ENCODE results near the gene PPM1H. TPM values are rescaled to one million over a fixed set of nuclear protein-coding genes. Genes with fewer than 3 reads are reported as not detected.

PPM1H gene
- total RNA-seq, 1 experiment from 2014 or later, result 12.0 TPM

GRCh38 chr12:62757048-62757447 is 177.9 kb downstream of the PPM1H start:
- H4K20me1 ChIP-seq (ENCODE audit: low read length), result no peaks in the 10 kb centered on the region
- intact Hi-C loops (cut with micrococcal nuclease), result no loop called here
- DNase-seq, result no peak
- H3K79me2 ChIP-seq (ENCODE audit: low read length), result no peaks in the 10 kb centered on the region
- no peaks in the 10 kb centered on the region for H3F3A ChIP-seq (ENCODE audit: low read length, unreplicated experiment)
- H3K9me3 ChIP-seq (ENCODE audit: low read length), result no peaks in the 10 kb centered on the region
- no peaks in the 10 kb centered on the region for H3K36me3 ChIP-seq (ENCODE audit: low read depth, low read length)
- no peak overlapping the region for H3K9ac ChIP-seq (ENCODE audit: low read length)
- H3K27me3 ChIP-seq (ENCODE audit: low read length), result no peaks in the 10 kb centered on the region
- CTCF ChIA-PET, result no interaction called here
- no peaks in the 10 kb centered on the region for H3K9me2 ChIP-seq (replicated peaks; ENCODE audit: low read length)
- POLR2A ChIA-PET (ENCODE audit: unreplicated experiment), result no interaction called here
- H3K4me3 ChIP-seq (ENCODE audit: low read length), result no peak overlapping the region
- no peak for ATAC-seq
- no peak overlapping the region for H2AFZ ChIP-seq (ENCODE audit: low read length)
- H3K4me2 ChIP-seq (ENCODE audit: low read length), result no peak overlapping the region
- no peak overlapping the region for H3K27ac ChIP-seq (ENCODE audit: low read length)
- H3K4me1 ChIP-seq (ENCODE audit: insufficient read depth, low read length), result peaks cover 25% of the 10 kb centered on the region
- BruUV-seq (replicated peaks), result no TSS peak
- TF ChIP-seq EZH2phosphoT487 (IDR thresholded peaks at IDR 0.05; ENCODE audit: borderline replicate concordance, low read length), result no peak
- no peak for TF ChIP-seq EZH2 (IDR thresholded peaks at IDR 0.05; ENCODE audit: low read length, unreplicated experiment)
- TF ChIP-seq, protein P1, sequence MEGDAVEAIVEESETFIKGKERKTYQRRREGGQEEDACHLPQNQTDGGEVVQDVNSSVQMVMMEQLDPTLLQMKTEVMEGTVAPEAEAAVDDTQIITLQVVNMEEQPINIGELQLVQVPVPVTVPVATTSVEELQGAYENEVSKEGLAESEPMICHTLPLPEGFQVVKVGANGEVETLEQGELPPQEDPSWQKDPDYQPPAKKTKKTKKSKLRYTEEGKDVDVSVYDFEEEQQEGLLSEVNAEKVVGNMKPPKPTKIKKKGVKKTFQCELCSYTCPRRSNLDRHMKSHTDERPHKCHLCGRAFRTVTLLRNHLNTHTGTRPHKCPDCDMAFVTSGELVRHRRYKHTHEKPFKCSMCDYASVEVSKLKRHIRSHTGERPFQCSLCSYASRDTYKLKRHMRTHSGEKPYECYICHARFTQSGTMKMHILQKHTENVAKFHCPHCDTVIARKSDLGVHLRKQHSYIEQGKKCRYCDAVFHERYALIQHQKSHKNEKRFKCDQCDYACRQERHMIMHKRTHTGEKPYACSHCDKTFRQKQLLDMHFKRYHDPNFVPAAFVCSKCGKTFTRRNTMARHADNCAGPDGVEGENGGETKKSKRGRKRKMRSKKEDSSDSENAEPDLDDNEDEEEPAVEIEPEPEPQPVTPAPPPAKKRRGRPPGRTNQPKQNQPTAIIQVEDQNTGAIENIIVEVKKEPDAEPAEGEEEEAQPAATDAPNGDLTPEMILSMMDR (conservative IDR thresholded peaks at IDR 0.05; ENCODE audit: low read depth, low read length), result no peak

DNA sequence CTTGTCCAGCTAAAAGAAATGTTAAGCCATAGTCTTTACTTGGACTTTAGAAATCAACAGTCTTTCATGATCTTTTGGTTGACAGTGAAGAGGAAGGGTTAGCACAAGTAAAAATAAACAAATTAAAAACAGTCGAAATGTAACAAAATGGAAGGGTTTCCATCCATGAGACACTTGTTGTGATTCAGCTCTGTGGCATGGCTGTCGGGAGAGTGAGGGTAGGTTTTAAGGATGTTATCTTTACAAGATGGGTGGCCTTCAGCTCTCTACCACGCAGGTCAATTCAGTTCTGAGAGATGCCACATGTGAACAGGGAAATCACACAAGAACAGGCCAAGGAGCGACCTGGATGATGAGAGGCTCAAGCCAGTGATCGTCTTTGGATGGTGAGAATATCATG is 180.2 kb downstream of the PPM1H start:
- no peaks in the 10 kb centered on the region for H3K9me2 ChIP-seq (replicated peaks; ENCODE audit: low read length)
- H3K36me3 ChIP-seq (ENCODE audit: low read depth, low read length), result no peaks in the 10 kb centered on the region
- H3F3A ChIP-seq (ENCODE audit: low read length, unreplicated experiment), result no peaks in the 10 kb centered on the region
- no peak overlapping the region for H3K27ac ChIP-seq (ENCODE audit: low read length)
- no TSS peak for BruUV-seq (replicated peaks)
- H3K4me3 ChIP-seq (ENCODE audit: low read length), result no peak overlapping the region
- no peaks in the 10 kb centered on the region for H3K9me3 ChIP-seq (ENCODE audit: low read length)
- no peak overlapping the region for H3K9ac ChIP-seq (ENCODE audit: low read length)
- H3K4me1 ChIP-seq (ENCODE audit: insufficient read depth, low read length), result peaks cover 35% of the 10 kb centered on the region
- TF ChIP-seq, protein P1 (conservative IDR thresholded peaks at IDR 0.05; ENCODE audit: low read depth, low read length), result no peak
- TF ChIP-seq EZH2 (IDR thresholded peaks at IDR 0.05; ENCODE audit: low read length, unreplicated experiment) (no peak), EZH2phosphoT487 (IDR thresholded peaks at IDR 0.05; ENCODE audit: borderline replicate concordance, low read length) (no peak)
- H3K27me3 ChIP-seq (ENCODE audit: low read length), result no peaks in the 10 kb centered on the region
- H3K79me2 ChIP-seq (ENCODE audit: low read length), result no peaks in the 10 kb centered on the region
- H3K4me2 ChIP-seq (ENCODE audit: low read length), result no peak overlapping the region
- ChIA-PET CTCF (no interaction called here), POLR2A (ENCODE audit: unreplicated experiment) (no interaction called here)
- no peaks in the 10 kb centered on the region for H4K20me1 ChIP-seq (ENCODE audit: low read length)
- ATAC-seq (no peak), DNase-seq (no peak)
- H2AFZ ChIP-seq (ENCODE audit: low read length), result no peak overlapping the region
- intact Hi-C loops (cut with micrococcal nuclease), result no loop called here

GRCh38 chr12:62751810-62752155 is 183.2 kb downstream of the PPM1H start:
- intact Hi-C loops (cut with micrococcal nuclease), result loop anchor here (2.0 kb wide), 1 partner anchor 33 kb away; no protein-coding TSS in a partner anchor
- no peak for TF ChIP-seq EZH2phosphoT487 (IDR thresholded peaks at IDR 0.05; ENCODE audit: borderline replicate concordance, low read length)
- TF ChIP-seq, protein P1 (conservative IDR thresholded peaks at IDR 0.05; ENCODE audit: low read depth, low read length), result no peak
- ChIA-PET CTCF (no interaction called here), POLR2A (ENCODE audit: unreplicated experiment) (no interaction called here)
- Histone ChIP-seq H3K27me3 (ENCODE audit: low read length) (no peaks in the 10 kb centered on the region), H3K9me2 (replicated peaks; ENCODE audit: low read length) (no peaks in the 10 kb centered on the region), H3K79me2 (ENCODE audit: low read length) (no peaks in the 10 kb centered on the region), H3K4me3 (ENCODE audit: low read length) (no peak overlapping the region), H2AFZ (ENCODE audit: low read length) (0 out of 2 replicates have a peak overlapping the region, but pooled peaks have one; percentile 12), H3K36me3 (ENCODE audit: low read depth, low read length) (no peaks in the 10 kb centered on the region), H4K20me1 (ENCODE audit: low read length) (no peaks in the 10 kb centered on the region), H3K27ac (ENCODE audit: low read length) (peak overlapping the region; percentile 79), H3F3A (ENCODE audit: low read length, unreplicated experiment) (no peaks in the 10 kb centered on the region), H3K4me1 (ENCODE audit: insufficient read depth, low read length) (peaks cover 31% of the 10 kb centered on the region), H3K9me3 (ENCODE audit: low read length) (no peaks in the 10 kb centered on the region), H3K9ac (ENCODE audit: low read length) (peak overlapping the region; percentile 31; the same call in 1 of the 2 replicates), H3K4me2 (ENCODE audit: low read length) (peak overlapping the region; percentile 54; the same call in 1 of the 2 replicates)
- ATAC-seq (no peak), DNase-seq (no peak)
- BruUV-seq (replicated peaks), result no TSS peak
